Kidney (tissue), 14 donors: ENCODE results near the gene TSKS. TPM values are rescaled to one million over a fixed set of nuclear protein-coding genes. Genes with fewer than 3 reads are reported as not detected.

ENCODE experiments used
- DNase-seq, 5 donors: peaks; one replicate each; pipeline ENCODE4 v3.0.0-alpha.2; 2013 to 2020
- FAIRE-seq: peaks from 2 replicates; lab custom pipeline; 2012; peaks lifted over from hg19 to GRCh38; lab: Jason Lieb, UNC
- H3K27ac ChIP-seq, 2 donors: one replicate each; pipeline ENCODE4 v1.7.0; 2013; ENCODE audit warnings: low read depth in 2 of 2, low read length in 2 of 2, inconsistent platforms in 1 of 2
- H3K27me3 ChIP-seq: one replicate; pipeline ENCODE4 v1.7.1; 2013; ENCODE audit warnings: low read length, inconsistent platforms; ENCODE audit not compliant: control insufficient read depth, insufficient read depth
- H3K36me3 ChIP-seq, 3 donors: one replicate each; pipeline versions ENCODE4 v1.7.0 to v1.7.1; 2013; ENCODE audit warnings: low read length in 3 of 3, control low read depth in 1 of 3, inconsistent platforms in 1 of 3; ENCODE audit not compliant: insufficient read depth in 3 of 3, control insufficient read depth in 2 of 3
- H3K4me1 ChIP-seq, 3 donors: one replicate each; pipeline versions ENCODE4 v1.7.0 to v1.7.1; 2013; ENCODE audit warnings: low read length in 3 of 3, inconsistent platforms in 1 of 3, low read depth in 1 of 3; ENCODE audit not compliant: control insufficient read depth in 2 of 3, insufficient read depth in 2 of 3
- H3K4me3 ChIP-seq, 3 donors: one replicate each; pipeline versions ENCODE4 v1.7.0 to v1.8.1; 2013; ENCODE audit warnings: low read length in 3 of 3, control low read depth in 1 of 3, inconsistent platforms in 1 of 3
- H3K9ac ChIP-seq, 3 donors: one replicate each; pipeline versions ENCODE4 v1.7.0 to v1.7.1; 2013; ENCODE audit warnings: low read length in 3 of 3, control low read depth in 1 of 3, inconsistent platforms in 1 of 3
- H3K9me3 ChIP-seq, 3 donors: one replicate each; pipeline versions ENCODE4 v1.7.0 to v1.7.1; 2013; ENCODE audit warnings: low read length in 3 of 3, control low read depth in 1 of 3, inconsistent platforms in 1 of 3; ENCODE audit not compliant: control insufficient read depth in 2 of 3, insufficient read depth in 1 of 3
- intact Hi-C: fragments of 100-400 bp; cut with DNase I; formaldehyde crosslinking; loops from one replicate; pipeline ENCODE4 v1.11.1; 2022
- polyA plus RNA-seq: library from polyadenylated mRNA; stranded (reverse); fragments of 350-450 nt; fragmentation: Illumina TruSeq; extraction: RNeasy Lipid Tissue Mini Kit (QIAGEN cat#74804); gene quantifications from one replicate; pipeline ENCODE4 v1.2.3, GENCODE V29; 2014; ENCODE audit warnings: low read depth, low replicate concordance; ENCODE audit not compliant: insufficient read depth
- total RNA-seq: library from RNA; stranded (reverse); fragmentation: NEBNext Ultra II Directional; extraction: Animal tissue kit (Norgen Biotek cat#: 25700); gene quantifications from one replicate; pipeline ENCODE4 v1.2.1, GENCODE V29; 2021
- TF ChIP-seq, protein P1 (sequence below): IDR thresholded peaks from 3 replicates; pipeline ENCODE4 v1.5.1; 2012; ENCODE audit warnings: mild to moderate bottlenecking, moderate library complexity, borderline replicate concordance; ENCODE audit not compliant: insufficient read depth; ENCODE audit errors: extremely low read depth
- donor health status: control.
- donor health status: control.
- donor health status: control.
- donor health status: control.
- donor health status: control.
- donor health status: DM: yes; HTN: yes; CAD: no.
- donor health status: Normal renal cell carcinoma (clear cell type).

The TSKS gene
- total and polyA plus RNA-seq, 2 donors from 2014 or later = 0.47 to 0.50 TPM

DNA sequence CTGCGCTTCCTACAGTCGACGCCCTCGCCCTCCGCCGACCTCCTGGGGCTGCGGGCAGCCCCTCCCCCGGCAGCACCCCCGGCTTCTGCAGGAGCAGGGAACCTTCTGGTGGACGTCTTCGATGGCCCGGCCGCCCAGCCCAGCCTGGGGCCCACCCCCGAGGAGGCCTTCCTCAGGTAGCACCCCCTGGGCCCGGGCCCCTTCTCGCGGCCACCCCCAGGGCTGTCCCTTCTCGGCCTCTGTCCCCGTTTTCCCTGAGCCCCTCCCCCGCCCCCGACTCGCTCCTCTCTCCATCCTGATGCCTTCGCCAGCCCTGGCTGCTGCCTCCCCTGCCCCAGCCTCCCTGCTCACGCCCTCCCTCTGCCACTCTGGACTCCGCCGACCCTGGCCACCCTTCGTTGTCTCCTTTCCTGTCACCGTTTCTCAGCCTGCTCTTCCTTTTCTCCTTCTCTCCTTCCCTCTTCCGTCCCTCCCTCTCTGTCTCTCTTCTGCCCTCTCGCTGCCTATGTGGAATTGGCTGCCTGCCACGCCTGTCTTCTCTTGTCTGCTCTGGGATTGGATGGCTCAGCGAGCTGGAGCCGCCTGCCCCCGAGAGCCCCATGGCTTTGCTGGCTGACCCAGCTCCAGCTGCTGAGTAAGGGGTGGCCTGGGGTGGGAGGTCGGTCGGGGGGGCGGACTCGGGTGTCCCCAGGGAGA lies 39.0 kb upstream of the TSKS start:
- no peaks in the 10 kb centered on the region for H3K9me3 ChIP-seq
- peaks cover 0 to 2% (median 0%) of the 10 kb centered on the region in 3 donors for H3K4me1 ChIP-seq
- H3K9ac ChIP-seq = peak overlapping the region in 1 of 3 donors; percentile 51
- H3K27me3 ChIP-seq = no peaks in the 10 kb centered on the region
- DNase-seq = peak; percentile 88 to 97 (median 93)
- peaks cover 2 to 27% (median 13%) of the 10 kb centered on the region in 3 donors for H3K36me3 ChIP-seq
- no peak for FAIRE-seq
- H3K4me3 ChIP-seq = peak overlapping the region; percentile 43 to 74 (median 65)
- intact Hi-C loops = no loop called here
- TF ChIP-seq, protein P1, sequence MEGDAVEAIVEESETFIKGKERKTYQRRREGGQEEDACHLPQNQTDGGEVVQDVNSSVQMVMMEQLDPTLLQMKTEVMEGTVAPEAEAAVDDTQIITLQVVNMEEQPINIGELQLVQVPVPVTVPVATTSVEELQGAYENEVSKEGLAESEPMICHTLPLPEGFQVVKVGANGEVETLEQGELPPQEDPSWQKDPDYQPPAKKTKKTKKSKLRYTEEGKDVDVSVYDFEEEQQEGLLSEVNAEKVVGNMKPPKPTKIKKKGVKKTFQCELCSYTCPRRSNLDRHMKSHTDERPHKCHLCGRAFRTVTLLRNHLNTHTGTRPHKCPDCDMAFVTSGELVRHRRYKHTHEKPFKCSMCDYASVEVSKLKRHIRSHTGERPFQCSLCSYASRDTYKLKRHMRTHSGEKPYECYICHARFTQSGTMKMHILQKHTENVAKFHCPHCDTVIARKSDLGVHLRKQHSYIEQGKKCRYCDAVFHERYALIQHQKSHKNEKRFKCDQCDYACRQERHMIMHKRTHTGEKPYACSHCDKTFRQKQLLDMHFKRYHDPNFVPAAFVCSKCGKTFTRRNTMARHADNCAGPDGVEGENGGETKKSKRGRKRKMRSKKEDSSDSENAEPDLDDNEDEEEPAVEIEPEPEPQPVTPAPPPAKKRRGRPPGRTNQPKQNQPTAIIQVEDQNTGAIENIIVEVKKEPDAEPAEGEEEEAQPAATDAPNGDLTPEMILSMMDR = peak; percentile 17
- peak overlapping the region in 1 of 2 donors; percentile 60 for H3K27ac ChIP-seq

DNA sequence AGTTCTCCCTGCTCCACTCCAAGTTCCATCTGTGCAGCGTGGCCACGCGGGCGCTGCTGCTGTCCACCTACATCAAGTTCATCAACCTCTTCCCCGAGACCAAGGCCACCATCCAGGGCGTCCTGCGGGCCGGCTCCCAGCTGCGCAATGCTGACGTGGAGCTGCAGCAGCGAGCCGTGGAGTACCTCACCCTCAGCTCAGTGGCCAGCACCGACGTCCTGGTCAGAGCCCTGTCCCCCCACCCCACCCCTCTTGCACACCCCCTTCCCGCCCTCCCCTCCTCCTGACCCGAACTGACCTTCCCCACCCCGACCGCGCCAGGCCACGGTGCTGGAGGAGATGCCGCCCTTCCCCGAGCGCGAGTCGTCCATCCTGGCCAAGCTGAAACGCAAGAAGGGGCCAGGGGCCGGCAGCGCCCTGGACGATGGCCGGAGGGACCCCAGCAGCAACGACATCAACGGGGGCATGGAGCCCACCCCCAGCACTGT lies 38.3 kb upstream of the TSKS start:
- H3K27ac ChIP-seq = no peak overlapping the region

DNA sequence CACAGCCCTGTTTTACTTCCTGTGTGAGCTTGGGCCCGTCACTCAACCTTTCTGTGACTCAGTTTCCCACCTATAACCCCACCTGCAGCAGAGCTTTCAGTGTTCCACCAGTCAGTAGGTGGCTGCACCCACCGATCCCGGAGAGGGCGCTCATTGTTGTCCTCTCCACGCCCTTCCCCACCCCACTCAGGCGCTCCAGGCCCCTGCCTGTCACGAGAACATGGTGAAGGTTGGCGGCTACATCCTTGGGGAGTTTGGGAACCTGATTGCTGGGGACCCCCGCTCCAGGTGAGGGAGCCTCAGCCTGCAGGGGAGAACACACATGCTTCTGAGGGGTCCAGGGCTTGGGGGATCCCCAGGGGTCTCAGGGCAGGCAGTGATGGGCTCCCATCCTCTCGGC lies 37.7 kb upstream of the TSKS start:
- DNase-seq (peak in 2 of 5 donors; percentile 49 to 68), FAIRE-seq (no peak)
- no peaks in the 10 kb centered on the region for H3K9me3 ChIP-seq
- H3K36me3 ChIP-seq = peaks cover 8 to 39% (median 23%) of the 10 kb centered on the region in 3 donors
- H3K4me3 ChIP-seq = no peak overlapping the region
- H3K4me1 ChIP-seq = peaks cover 0 to 2% (median 0%) of the 10 kb centered on the region in 3 donors
- intact Hi-C loops = no loop called here
- no peak overlapping the region for H3K27ac ChIP-seq
- TF ChIP-seq, protein P1 = no peak
- no peak overlapping the region for H3K9ac ChIP-seq
- H3K27me3 ChIP-seq = no peaks in the 10 kb centered on the region

More for the DNA sequence above, 38.3 kb upstream of the TSKS start:
- DNase-seq (peak in 1 of 5 donors; percentile 77), FAIRE-seq (no peak)
- no peaks in the 10 kb centered on the region for H3K9me3 ChIP-seq
- no peak overlapping the region for H3K4me3 ChIP-seq
- peaks cover 0 to 2% (median 0%) of the 10 kb centered on the region in 3 donors for H3K4me1 ChIP-seq
- TF ChIP-seq, protein P1 = no peak
- H3K27me3 ChIP-seq = no peaks in the 10 kb centered on the region
- intact Hi-C loops = no loop called here
- peaks cover 6 to 32% (median 18%) of the 10 kb centered on the region in 3 donors for H3K36me3 ChIP-seq
- no peak overlapping the region for H3K9ac ChIP-seq
